Nephron (organoid): ENCODE measurements around the gene SLC22A14.

Source experiments
- H3K27ac Mint-ChIP-seq, 3 experiments: 2 replicates each; pipeline ENCODE4 v1.8.0; 2020; ENCODE audit warnings: mixed read lengths in 3 of 3, mild to moderate bottlenecking in 2 of 3, moderate library complexity in 1 of 3
- H3K27me3 Mint-ChIP-seq: 2 replicates; pipeline ENCODE4 v1.8.0; 2021; ENCODE audit warnings: low read depth, mild to moderate bottlenecking, moderate library complexity, mixed read lengths
- H3K36me3 Mint-ChIP-seq: 2 replicates; pipeline ENCODE4 v1.8.0; 2020; ENCODE audit warnings: low read depth, mixed read lengths
- H3K4me1 Mint-ChIP-seq: 2 replicates; pipeline ENCODE4 v1.8.0; 2020; ENCODE audit warnings: mixed read lengths
- H3K4me3 Mint-ChIP-seq, 3 experiments: 2 replicates each; pipeline ENCODE4 v1.8.0; 2020; ENCODE audit warnings: mild to moderate bottlenecking in 3 of 3, mixed read lengths in 3 of 3, moderate library complexity in 2 of 3
- H3K9me3 Mint-ChIP-seq: 2 replicates; pipeline ENCODE4 v1.8.0; 2020; ENCODE audit warnings: mixed read lengths
- TF ChIP-seq, protein P1 (sequence below), 3 experiments: fragments of 200-600 bp; sonication (generic); IDR thresholded peaks; one replicate each; pipeline ENCODE4 v1.5.0; 2021; ENCODE audit warnings: antibody characterized with exemption in 3 of 3; ENCODE audit not compliant: unreplicated experiment in 3 of 3

Gene SLC22A14

GRCh38 chr3:38267662-38268061 is 14.4 kb upstream of the SLC22A14 start:
- Mint-ChIP-seq H3K27ac (peak overlapping the region in 2 of 3 experiments; percentile 23 to 36), H3K36me3 (peaks cover 3% of the 10 kb centered on the region), H3K27me3 (no peaks in the 10 kb centered on the region), H3K4me1 (peaks cover 24% of the 10 kb centered on the region), H3K4me3 (no peak overlapping the region), H3K9me3 (no peaks in the 10 kb centered on the region)
- TF ChIP-seq, protein P1, sequence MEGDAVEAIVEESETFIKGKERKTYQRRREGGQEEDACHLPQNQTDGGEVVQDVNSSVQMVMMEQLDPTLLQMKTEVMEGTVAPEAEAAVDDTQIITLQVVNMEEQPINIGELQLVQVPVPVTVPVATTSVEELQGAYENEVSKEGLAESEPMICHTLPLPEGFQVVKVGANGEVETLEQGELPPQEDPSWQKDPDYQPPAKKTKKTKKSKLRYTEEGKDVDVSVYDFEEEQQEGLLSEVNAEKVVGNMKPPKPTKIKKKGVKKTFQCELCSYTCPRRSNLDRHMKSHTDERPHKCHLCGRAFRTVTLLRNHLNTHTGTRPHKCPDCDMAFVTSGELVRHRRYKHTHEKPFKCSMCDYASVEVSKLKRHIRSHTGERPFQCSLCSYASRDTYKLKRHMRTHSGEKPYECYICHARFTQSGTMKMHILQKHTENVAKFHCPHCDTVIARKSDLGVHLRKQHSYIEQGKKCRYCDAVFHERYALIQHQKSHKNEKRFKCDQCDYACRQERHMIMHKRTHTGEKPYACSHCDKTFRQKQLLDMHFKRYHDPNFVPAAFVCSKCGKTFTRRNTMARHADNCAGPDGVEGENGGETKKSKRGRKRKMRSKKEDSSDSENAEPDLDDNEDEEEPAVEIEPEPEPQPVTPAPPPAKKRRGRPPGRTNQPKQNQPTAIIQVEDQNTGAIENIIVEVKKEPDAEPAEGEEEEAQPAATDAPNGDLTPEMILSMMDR (IDR thresholded peaks at IDR 0.05; ENCODE audit: unreplicated experiment in 3 of 3), result no peak

DNA sequence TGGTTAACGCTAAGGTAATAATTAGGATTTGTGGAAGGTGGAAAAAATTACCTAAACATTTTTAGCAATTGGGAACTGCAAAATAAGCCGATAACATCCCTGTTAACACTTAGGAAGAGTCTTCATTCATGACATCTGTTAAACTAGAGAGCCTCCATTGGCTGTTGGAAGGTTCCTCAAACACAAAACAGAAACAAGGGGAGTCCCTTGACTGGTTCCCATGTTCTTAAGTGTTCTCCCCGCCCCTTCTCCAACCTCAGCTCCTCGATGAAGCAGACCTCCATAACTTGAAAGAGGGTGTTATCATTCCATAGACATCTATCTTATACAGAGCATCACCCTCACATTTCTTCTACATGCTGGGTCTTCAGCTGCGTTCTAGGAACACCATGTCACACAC is 14.0 kb upstream of the SLC22A14 start:
- peaks cover 24% of the 10 kb centered on the region for H3K4me1 Mint-ChIP-seq
- H3K36me3 Mint-ChIP-seq, result peaks cover 3% of the 10 kb centered on the region
- H3K4me3 Mint-ChIP-seq, result no peak overlapping the region
- TF ChIP-seq, protein P1 (IDR thresholded peaks at IDR 0.05; ENCODE audit: unreplicated experiment in 3 of 3), result no peak
- H3K27me3 Mint-ChIP-seq, result no peaks in the 10 kb centered on the region
- H3K27ac Mint-ChIP-seq, result peak overlapping the region in 1 of 3 experiments; percentile 36
- H3K9me3 Mint-ChIP-seq, result no peaks in the 10 kb centered on the region

- H3K36me3 Mint-ChIP-seq, result peaks cover 3% of the 10 kb centered on the region
- no peak overlapping the region for H3K27ac Mint-ChIP-seq
- peaks cover 21% of the 10 kb centered on the region for H3K4me1 Mint-ChIP-seq
- H3K9me3 Mint-ChIP-seq, result no peaks in the 10 kb centered on the region
- no peak overlapping the region for H3K4me3 Mint-ChIP-seq
- TF ChIP-seq, protein P1 (IDR thresholded peaks at IDR 0.05; ENCODE audit: unreplicated experiment in 3 of 3), result no peak
- no peaks in the 10 kb centered on the region for H3K27me3 Mint-ChIP-seq
Observed at GRCh38 chr3:38268522-38268921, 13.6 kb upstream of the SLC22A14 start.

GRCh38 chr3:38270606-38271005 is 11.5 kb upstream of the SLC22A14 start:
- Mint-ChIP-seq H3K4me1 (peaks cover 6% of the 10 kb centered on the region), H3K4me3 (no peak overlapping the region), H3K27ac (no peak overlapping the region), H3K27me3 (no peaks in the 10 kb centered on the region), H3K9me3 (no peaks in the 10 kb centered on the region), H3K36me3 (peaks cover 3% of the 10 kb centered on the region)
- TF ChIP-seq, protein P1 (IDR thresholded peaks at IDR 0.05; ENCODE audit: unreplicated experiment in 3 of 3), result no peak

DNA sequence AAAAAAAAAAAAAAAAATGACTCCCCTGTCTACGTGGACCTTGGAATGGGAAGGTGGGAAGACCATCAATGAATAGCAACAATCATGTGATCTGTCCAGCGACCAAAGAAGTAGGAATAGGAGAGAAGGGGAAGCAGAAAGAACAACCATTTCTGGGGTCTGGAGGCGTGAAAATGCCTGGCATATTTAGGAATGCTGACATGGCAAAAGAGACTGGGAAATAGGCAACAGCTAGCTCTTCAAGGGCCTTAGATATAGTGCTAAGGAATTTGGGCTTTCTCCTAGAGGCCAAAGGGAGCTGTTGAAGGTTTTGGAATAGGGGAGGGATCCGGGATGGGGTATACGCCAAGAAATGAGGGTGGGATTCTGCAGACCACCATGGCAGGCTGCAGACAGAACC is 10.5 kb upstream of the SLC22A14 start:
- TF ChIP-seq, protein P1 (IDR thresholded peaks at IDR 0.05; ENCODE audit: unreplicated experiment in 3 of 3), result no peak
- no peaks in the 10 kb centered on the region for H3K9me3 Mint-ChIP-seq
- peaks cover under 1% of the 10 kb centered on the region for H3K4me1 Mint-ChIP-seq
- H3K4me3 Mint-ChIP-seq, result no peak overlapping the region
- peaks cover 6% of the 10 kb centered on the region for H3K36me3 Mint-ChIP-seq
- no peaks in the 10 kb centered on the region for H3K27me3 Mint-ChIP-seq
- H3K27ac Mint-ChIP-seq, result peak overlapping the region in 1 of 3 experiments; percentile 60

DNA sequence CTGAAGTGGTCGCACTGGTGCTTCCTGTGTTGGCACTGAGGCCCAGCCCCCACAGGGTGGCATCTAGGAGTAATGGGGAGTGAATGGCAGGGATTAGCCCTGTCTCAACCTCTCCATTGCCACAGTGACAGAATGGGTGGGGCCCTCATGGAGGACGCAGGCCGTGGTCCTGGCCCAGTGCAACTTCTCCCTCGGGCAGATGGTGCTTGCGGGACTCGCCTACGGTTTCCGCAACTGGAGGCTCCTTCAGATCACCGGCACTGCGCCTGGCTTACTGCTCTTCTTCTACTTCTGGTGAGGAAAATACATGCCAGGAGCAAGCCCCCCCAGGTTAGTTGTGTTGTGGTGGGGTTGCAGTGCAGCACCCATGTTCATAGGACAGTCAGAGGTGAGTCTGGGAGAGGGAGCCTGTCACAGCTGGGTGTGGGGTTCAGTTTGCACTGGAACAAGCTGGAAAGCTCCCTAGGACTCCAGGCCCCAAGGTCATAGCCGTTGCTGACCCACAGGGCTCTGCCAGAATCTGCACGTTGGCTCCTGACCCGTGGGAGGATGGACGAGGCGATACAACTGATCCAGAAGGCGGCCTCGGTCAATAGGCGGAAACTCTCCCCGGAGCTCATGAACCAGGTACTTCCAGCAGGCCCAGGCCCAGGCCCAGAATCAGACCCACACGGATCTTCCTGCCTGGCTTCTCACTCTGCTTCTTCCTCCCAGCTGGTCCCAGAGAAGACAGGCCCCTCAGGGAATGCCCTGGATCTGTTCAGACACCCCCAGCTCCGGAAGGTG is 7.0 kb upstream of the SLC22A14 start:
- no peaks in the 10 kb centered on the region for H3K4me1 Mint-ChIP-seq
- H3K9me3 Mint-ChIP-seq, result no peaks in the 10 kb centered on the region
- TF ChIP-seq, protein P1 (IDR thresholded peaks at IDR 0.05; ENCODE audit: unreplicated experiment in 3 of 3), result no peak
- H3K27me3 Mint-ChIP-seq, result no peaks in the 10 kb centered on the region
- H3K36me3 Mint-ChIP-seq, result peaks cover 7% of the 10 kb centered on the region
- no peak overlapping the region for H3K4me3 Mint-ChIP-seq
- no peak overlapping the region for H3K27ac Mint-ChIP-seq
